Stimulated activated CD4-positive, alpha-beta T cell treated with anti-CD3 and anti-CD28 coated beads, Interleukin-4, amount 100 ng/mL, for 4 hours (primary cell): Measurements from ENCODE around the gene TBCEL.
"Not testable (repeated sequence)": the region's sequence is repeated elsewhere in the genome, so short reads cannot be mapped to it uniquely, and the experiment has no call there.

Source experiments
- DNase-seq, 2 experiments: peaks; one replicate each; pipeline ENCODE4 v3.0.0-alpha.2; 2020

The TBCEL gene, protein sequence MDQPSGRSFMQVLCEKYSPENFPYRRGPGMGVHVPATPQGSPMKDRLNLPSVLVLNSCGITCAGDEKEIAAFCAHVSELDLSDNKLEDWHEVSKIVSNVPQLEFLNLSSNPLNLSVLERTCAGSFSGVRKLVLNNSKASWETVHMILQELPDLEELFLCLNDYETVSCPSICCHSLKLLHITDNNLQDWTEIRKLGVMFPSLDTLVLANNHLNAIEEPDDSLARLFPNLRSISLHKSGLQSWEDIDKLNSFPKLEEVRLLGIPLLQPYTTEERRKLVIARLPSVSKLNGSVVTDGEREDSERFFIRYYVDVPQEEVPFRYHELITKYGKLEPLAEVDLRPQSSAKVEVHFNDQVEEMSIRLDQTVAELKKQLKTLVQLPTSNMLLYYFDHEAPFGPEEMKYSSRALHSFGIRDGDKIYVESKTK

DNA sequence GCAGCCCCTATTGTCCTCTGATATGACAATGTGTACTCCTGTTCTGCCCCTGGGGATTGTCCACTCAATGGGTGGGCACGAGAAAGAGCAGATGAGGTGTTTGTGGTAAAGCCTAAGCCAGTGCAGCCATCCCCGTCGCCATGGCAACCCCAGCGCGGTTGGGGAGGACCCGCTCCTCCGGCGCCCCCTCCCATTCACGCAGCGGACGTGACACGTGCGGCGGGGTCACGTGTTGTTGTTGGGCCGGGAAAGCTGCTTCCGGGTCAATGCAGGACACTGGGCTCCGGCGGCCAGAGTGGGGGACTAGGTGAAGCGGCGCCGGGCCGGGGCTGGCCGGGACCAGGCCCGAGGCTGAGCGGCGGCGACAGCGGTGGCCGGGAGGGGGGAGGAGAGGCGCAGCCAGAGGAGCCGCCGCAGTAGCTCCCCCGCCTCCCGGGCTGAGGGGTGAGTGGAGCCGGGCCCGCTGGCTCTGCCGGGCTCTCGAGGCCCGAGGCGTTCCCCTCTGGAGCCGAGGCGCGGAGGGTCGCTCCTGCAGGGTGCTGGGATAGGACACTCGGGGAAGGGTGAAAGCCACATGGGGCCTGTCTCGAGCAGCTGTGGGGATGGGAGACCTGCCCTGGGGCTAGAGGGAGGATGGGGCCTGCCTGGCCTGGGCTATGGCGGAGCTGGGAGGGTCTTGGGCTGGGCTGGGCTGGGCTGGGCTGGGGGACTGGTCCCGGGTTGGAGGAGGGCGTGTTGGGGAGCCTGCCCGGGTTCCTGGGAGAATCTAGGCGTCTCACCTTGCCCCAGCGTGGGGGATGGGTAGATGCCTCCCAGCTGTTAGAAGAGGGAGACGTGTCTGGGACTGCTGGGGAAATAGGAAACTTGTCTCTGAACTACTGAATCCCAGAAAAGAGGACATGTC lies at the start of gene TBCEL:
Gene TBCEL (plus strand): TSS at position 255 of the 904 bp plus-strand sequence. CDS start 21,589 bp downstream, outside the sequence.
- DNase-seq: peak; percentile 82 to 83

GRCh38 chr11:120974466-120974865 lies 49.4 kb upstream of the TBCEL start:
- no peak for DNase-seq

DNA sequence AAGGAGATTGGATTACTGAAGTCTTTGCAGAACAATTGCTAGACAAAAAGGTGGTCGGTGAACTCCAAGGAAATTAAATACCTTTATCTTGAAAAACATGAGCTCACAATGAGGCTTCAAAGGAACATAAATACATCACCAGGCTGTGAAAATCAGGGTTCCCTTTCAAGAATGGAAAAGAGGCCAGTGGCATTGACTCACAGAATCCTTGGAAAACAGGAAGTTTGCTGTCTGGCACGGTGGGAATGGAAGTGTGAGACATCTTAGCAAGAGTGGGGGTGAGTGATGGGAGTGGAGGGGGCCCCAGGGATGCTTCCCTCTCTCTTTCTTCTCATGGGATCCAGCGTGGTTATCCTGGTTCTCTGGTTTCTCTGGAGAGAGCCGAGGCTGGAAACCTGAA lies 48.9 kb upstream of the TBCEL start:
- no peak for DNase-seq

DNA sequence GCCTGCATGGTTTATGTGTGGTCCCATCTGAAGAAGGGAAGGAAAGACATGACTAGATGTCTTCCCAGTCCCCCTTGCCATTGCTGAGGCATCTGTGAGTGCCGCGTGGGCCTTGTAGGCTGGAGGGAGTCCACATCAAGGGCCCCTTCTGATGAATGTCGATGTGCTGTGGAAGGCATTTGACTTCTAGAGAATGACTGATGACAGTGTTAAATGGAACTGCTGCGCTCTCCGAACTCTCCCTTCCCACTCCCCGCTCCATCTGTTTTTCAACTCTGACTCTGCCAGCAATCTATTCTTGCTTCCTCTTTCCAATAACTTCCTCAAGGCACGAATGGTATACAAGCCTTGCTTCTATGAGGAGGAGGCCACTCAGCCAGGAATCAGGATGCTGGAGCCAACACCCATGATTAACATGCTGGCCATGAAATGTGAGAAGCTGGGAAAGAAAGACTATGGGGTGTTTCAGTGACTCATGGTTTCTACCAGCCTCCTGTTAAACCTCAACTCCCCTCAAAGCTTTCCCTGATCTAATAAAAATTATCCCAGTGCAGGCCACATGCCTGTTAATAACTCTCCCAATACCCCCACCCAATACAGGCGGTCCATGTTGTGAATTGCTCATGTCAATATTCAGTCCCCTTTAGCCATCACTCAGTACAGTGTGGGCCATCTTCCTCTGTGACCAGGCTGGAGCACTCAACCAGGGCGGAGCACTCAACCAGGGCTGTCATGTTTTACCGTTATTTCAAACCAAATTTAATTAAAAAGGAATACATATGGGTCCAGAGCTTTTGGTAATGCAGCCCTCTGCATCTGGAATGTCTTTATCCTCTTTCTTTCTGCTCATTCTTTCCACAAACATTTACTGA lies 46.4 kb upstream of the TBCEL start:
- DNase-seq: no peak

DNA sequence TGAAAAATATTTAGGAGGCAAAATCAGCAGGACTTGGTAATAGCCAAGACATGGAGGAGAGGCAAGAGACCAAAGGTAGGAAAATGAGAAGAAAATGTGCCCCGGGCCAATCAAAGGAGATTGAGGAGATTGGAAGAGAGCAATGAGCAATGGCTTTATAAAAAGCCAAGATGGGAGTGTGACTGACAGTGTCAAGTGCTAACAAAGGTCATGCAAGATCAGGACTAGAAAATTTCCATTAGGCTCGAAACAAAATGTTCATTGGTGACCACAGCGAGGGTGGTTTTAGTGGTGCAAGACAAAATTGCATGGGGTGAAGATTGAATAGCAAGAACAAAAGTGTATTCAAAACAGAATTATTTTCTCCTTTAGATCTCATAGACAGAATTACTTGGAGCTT lies 45.2 kb upstream of the TBCEL start:
- DNase-seq: no peak

GRCh38 chr11:120985718-120986569 lies 38.0 kb upstream of the TBCEL start:
- DNase-seq: peak; percentile 2 to 18

- DNase-seq: no peak
These were observed 35.3 kb upstream of the TBCEL start for GRCh38 chr11:120988603-120989002.

DNA sequence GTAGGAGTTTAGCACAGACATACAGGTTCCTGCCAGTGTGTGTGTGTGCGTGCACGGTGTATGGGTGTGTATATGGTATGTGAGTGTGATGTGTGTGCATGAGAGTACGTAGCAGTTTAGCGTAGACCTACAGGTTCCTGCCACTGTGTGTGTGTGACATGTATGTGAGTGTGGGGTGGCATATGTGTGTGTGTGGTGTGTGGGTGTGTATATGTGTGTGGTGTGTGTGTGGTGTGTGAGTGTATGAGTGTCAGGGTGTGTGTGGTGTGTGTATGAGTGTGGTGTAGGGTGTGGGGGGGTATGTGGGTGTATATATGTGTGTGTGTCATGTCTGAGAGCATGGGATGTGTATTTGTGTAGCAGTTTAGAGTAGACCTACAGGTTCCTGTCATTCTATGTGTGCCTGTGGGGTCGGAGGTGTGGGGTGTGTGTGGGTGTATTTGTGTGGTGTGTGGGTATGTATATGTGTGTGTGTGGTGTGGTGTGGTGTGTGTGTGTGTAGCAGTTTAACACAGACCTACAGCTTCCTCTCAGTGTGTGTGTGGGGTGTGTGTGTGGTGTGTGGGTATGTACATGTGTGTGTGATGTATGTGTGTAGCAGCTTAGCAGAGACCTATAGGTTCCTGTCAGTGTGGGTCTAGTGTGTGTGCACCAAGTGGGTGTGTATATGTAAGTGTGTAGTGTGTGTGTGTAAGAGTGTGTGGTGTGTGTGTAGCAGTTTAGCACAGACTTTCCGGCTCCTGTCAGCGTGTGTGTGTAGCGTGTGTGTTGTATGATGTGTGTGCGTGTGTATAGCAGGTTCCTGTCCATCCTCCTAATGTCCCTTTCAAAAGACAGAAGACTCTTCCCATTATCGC lies 31.8 kb upstream of the TBCEL start:
- no peak for DNase-seq

GRCh38 chr11:120994091-120994859 lies 29.6 kb upstream of the TBCEL start:
- DNase-seq: no peak

- DNase-seq: no peak
These were observed 28.7 kb upstream of the TBCEL start for GRCh38 chr11:120995184-120995583.

DNA sequence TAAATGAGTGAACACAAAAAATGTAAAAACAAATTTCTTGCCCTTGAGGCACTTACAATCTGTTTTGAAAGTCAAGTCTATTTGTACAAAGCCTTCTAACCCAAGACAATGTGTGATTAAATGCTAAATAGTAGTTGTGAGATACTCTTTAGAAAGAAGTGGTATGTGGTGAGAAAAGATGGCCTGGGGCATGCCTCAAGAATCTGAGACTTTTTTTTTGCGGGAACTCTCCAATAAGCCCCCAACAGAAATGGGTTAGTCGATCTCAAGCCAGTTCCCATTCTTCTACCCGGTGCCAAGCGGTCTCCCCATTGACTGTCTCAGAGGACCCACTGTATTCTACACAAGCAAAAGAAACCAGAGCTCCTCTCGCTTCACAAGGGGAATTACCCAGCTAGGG lies 26.9 kb upstream of the TBCEL start:
- DNase-seq: no peak

- no peak for DNase-seq
These were observed 25.3 kb upstream of the TBCEL start for GRCh38 chr11:120998581-120998980.

GRCh38 chr11:121004206-121004840 lies 19.6 kb upstream of the TBCEL start:
- DNase-seq: no peak

GRCh38 chr11:121006922-121007321 lies 17.0 kb upstream of the TBCEL start:
- no peak for DNase-seq

DNA sequence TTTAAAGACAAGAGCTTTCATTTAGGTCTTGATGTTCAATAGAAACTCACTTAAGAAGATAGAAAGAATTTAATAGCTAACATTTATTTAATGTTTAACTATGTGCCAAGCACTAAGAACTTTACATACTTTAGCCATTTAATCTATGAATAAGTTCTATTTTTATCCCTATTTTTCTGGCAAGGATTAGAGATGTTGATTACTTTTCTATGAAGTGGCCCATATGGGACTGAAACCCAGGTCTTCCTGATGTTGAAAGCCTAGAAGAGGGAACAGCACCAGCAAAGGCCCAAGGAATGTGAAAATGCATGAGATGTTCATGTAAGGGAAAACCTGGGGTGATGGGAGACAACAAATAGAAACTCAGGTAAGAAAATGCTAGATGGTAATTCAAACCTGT lies 15.4 kb upstream of the TBCEL start:
- DNase-seq: no peak

- no peak for DNase-seq
These were observed 11.8 kb upstream of the TBCEL start for GRCh38 chr11:121012091-121012490.

GRCh38 chr11:121018746-121019145 lies 5.2 kb upstream of the TBCEL start:
- DNase-seq: no peak

GRCh38 chr11:121021718-121022117 lies 2.2 kb upstream of the TBCEL start:
- DNase-seq: not testable (repeated sequence)

DNA sequence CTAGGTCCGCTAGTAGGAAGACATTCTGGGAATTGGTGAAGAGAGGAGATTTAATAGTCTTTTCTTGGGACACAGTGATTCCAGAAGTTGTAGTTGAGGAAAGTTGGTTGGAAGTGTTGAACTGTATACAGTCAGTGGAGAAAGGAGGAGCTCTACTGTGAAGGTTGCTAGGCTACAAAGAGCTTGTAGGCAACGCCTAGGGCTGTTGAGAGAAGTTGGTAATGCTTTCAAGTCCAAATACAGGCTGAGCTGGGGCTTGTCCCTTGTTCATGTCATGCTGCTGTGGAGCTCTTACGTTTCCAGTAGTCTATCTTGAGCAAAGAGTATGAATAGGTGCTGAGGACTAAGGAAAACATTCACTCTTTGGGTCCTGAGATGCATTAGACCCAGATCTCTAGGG lies 1.1 kb downstream of the TBCEL start:
- no peak for DNase-seq

- DNase-seq: no peak
These were observed 5.3 kb downstream of the TBCEL start for GRCh38 chr11:121029153-121029552.
